Measurements from ENCODE around the gene RPSA.

GRCh38 chr3:39456159-39456558, 49.6 kb downstream of the RPSA start:
- TF ChIP-seq GLIS3 (CRISPR knock-in tag; IDR thresholded peaks at IDR 0.05), result no peak
- no peak for TF ChIP-seq CSRNP3 (CRISPR knock-in tag; IDR thresholded peaks at IDR 0.05)
- TF ChIP-seq CSDC2 (CRISPR knock-in tag; IDR thresholded peaks at IDR 0.05), result no peak
- TF ChIP-seq ZFP30 (CRISPR knock-in tag; IDR thresholded peaks at IDR 0.05), result no peak
- no peak for TF ChIP-seq OSR1 (CRISPR knock-in tag; IDR thresholded peaks at IDR 0.05)
- no peak for TF ChIP-seq PPARA (CRISPR knock-in tag; IDR thresholded peaks at IDR 0.05; ENCODE audit: borderline replicate concordance)
- TF ChIP-seq ZFP3 (CRISPR knock-in tag; IDR thresholded peaks at IDR 0.05), result no peak

All from SK-N-SH treated with all-trans-retinoic acid at 6 μM for 48 hours (cell line).